Breast epithelium (tissue), 3 donors: ENCODE measurements around the gene PPP1R26.

Experiments used
- CTCF ChIP-seq, 3 donors: fragments of 450-650 bp; IDR thresholded peaks; one replicate each; pipeline ENCODE4 v1.5.1; 2016 to 2017; ENCODE audit warnings: antibody characterized with exemption in 3 of 3, mild to moderate bottlenecking in 3 of 3, moderate library complexity in 3 of 3
- POLR2A ChIP-seq: fragments of 450-650 bp; IDR thresholded peaks from one replicate; pipeline ENCODE4 v1.6.1; 2016; ENCODE audit warnings: antibody characterized with exemption, mild to moderate bottlenecking, moderate library complexity
- POLR2AphosphoS5 ChIP-seq, 3 donors: sonication (generic); formaldehyde crosslinking; IDR thresholded peaks; one replicate each; pipeline ENCODE4 v1.6.1; 2017; ENCODE audit warnings: antibody characterized with exemption in 3 of 3

- TF ChIP-seq CTCF (IDR thresholded peaks at IDR 0.05) (no peak), POLR2AphosphoS5 (IDR thresholded peaks at IDR 0.05) (no peak), POLR2A (no peak)
Measured at GRCh38 chr9:135509458-135509857, 29.9 kb downstream of the PPP1R26 start.
